K562 (cell line): ENCODE data around the gene LCA5L. TPM values are rescaled to one million over a fixed set of nuclear protein-coding genes. Genes with fewer than 3 reads are reported as not detected.

Source experiments
- BDP1 ChIP-seq: IDR thresholded peaks from 3 replicates; pipeline ENCODE4 v1.6.1; 2011; ENCODE audit not compliant: insufficient read length, insufficient read depth
- BRD9 ChIP-seq: fragments of 450-650 bp; IDR thresholded peaks from 2 replicates; pipeline ENCODE4 v1.6.1; 2018; ENCODE audit warnings: low read depth; ENCODE audit not compliant: partially characterized antibody
- HDGF ChIP-seq: fragments of 450-650 bp; IDR thresholded peaks from 2 replicates; pipeline ENCODE4 v1.6.1; 2016
- NUFIP1 ChIP-seq: fragments of 450-650 bp; IDR thresholded peaks from 2 replicates; pipeline ENCODE4 v1.6.1; 2018; ENCODE audit not compliant: partially characterized antibody
- PHB ChIP-seq: fragments of 250-450 bp; sonication (Bioruptor Pico); IDR thresholded peaks from 2 replicates; pipeline ENCODE4 v1.5.0; 2021
- RBM17 ChIP-seq: fragments of 200-400 bp; formaldehyde crosslinking; IDR thresholded peaks from 2 replicates; pipeline ENCODE4 v1.6.1; 2017; ENCODE audit warnings: low read depth, mild to moderate bottlenecking, low read length, borderline replicate concordance
- SMAD2 ChIP-seq: fragments of 150-350 bp; IDR thresholded peaks from 2 replicates; pipeline ENCODE4 v1.6.1; 2014; ENCODE audit warnings: low read depth, mild to moderate bottlenecking, low read length
- TOE1 ChIP-seq, 2 experiments: fragments of 450-650 bp in 1 of 2; sonication (generic) in 1 of 2; formaldehyde crosslinking in 1 of 2; IDR thresholded peaks; 2 replicates each; pipeline versions ENCODE4 v1.7.1 to v1.8.0; 2016 to 2022; ENCODE audit warnings: borderline replicate concordance in 2 of 2, mild to moderate bottlenecking in 2 of 2, antibody characterized with exemption in 1 of 2, inconsistent platforms in 1 of 2, low read depth in 1 of 2, missing genetic modification reagents in 1 of 2, moderate library complexity in 1 of 2
- ZNF23 ChIP-seq: fragments of 250-450 bp; sonication (Bioruptor Pico); IDR thresholded peaks from 2 replicates; pipeline ENCODE4 v1.4.0; 2020; ENCODE audit warnings: mild to moderate bottlenecking
- ZNF830 ChIP-seq: fragments of 250-450 bp; sonication (Bioruptor Pico); IDR thresholded peaks from 2 replicates; pipeline ENCODE4 v1.5.0; 2021; ENCODE audit warnings: mild to moderate bottlenecking
- polyA plus RNA-seq, 8 experiments: library from polyadenylated mRNA; depleted of rRNA in 4 of 8; stranded (reverse) in 5 of 8; unstranded in 3 of 8; fragments of >200 nt; fragmentation: Nextera tagmentation in 2 of 8; fragmentation: Illumina TruSeq in 1 of 8; extraction: Ambion mirVana in 2 of 8; extraction: Trizol in 1 of 8; gene quantifications; 2 replicates each; pipeline versions ENCODE4 v1.2.1 to v1.2.3, GENCODE V29; 2011 to 2014; ENCODE audit warnings: inconsistent platforms in 1 of 8, missing spikeins in 1 of 8
- total RNA-seq, 7 experiments: library from RNA; depleted of rRNA in 6 of 7; stranded (reverse); fragments of >200 nt in 6 of 7; fragmentation: Illumina TruSeq in 2 of 7; extraction: Trizol in 2 of 7; gene quantifications; 2 replicates each; pipeline versions ENCODE4 v1.2.1 to v1.2.3, GENCODE V29; 2011 to 2021; ENCODE audit warnings: low replicate concordance in 1 of 7
- TF ChIP-seq, protein P1 (sequence below): fragments of 450-650 bp; IDR thresholded peaks from 2 replicates; pipeline ENCODE4 v1.6.1; 2018; ENCODE audit warnings: mild to moderate bottlenecking, low read depth; ENCODE audit not compliant: partially characterized antibody
- TF ChIP-seq, protein P2 (sequence below): sonication (generic); formaldehyde crosslinking; IDR thresholded peaks from 2 replicates; pipeline ENCODE4 v1.8.1; 2023; ENCODE audit warnings: missing genetic modification reagents, mild to moderate bottlenecking, borderline replicate concordance
- TF ChIP-seq, protein P3 (sequence below): sonication (generic); formaldehyde crosslinking; IDR thresholded peaks from 2 replicates; pipeline ENCODE4 v1.8.0; 2022; ENCODE audit warnings: missing genetic modification reagents, mild to moderate bottlenecking, borderline replicate concordance
- TF ChIP-seq, protein P4 (sequence below), 2 experiments: fragments of 150-350 bp in 1 of 2; IDR thresholded peaks; 2 replicates each; pipeline ENCODE4 v1.6.1; 2012 to 2016; ENCODE audit warnings: low read depth in 2 of 2, low read length in 2 of 2, mild to moderate bottlenecking in 1 of 2, moderate library complexity in 1 of 2
- TF ChIP-seq, protein P5 (sequence below): IDR thresholded peaks from 2 replicates; pipeline ENCODE4 v1.6.1; 2011; ENCODE audit not compliant: insufficient read length; ENCODE audit errors: extremely low read depth

The LCA5L gene
- total and polyA plus RNA-seq, 9 of the 15 experiments (the other 6 are each of a cell fraction or from before 2014, with no cell fraction given): 1.8 to 4.9 (median 3.8) TPM

DNA sequence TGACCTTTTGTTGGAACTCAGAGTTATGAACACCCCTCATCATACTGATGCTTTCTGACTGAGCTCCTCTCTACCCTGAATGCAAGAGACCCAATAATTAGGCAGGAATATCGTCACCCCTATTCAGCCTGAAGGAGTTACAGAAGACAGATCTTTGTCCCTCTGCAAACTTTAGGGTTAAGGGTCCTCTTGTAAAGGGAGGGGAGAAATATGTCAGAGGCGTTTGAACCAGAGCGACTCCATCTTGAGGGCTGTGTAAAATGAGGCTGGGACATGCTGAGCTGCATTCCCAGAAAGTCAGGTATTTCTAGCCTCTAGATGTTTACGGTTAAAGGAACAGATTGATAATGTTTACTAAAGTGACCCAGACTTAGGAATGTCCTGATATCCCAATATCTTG lies 86.2 kb downstream of the LCA5L start (continued):
- TF ChIP-seq, protein P1, sequence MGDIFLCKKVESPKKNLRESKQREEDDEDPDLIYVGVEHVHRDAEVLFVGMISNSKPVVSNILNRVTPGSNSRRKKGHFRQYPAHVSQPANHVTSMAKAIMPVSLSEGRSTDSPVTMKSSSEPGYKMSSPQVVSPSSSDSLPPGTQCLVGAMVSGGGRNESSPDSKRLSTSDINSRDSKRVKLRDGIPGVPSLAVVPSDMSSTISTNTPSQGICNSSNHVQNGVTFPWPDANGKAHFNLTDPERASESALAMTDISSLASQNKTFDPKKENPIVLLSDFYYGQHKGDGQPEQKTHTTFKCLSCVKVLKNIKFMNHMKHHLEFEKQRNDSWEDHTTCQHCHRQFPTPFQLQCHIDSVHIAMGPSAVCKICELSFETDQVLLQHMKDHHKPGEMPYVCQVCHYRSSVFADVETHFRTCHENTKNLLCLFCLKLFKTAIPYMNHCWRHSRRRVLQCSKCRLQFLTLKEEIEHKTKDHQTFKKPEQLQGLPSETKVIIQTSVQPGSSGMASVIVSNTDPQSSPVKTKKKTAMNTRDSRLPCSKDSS: no peak
- TF ChIP-seq RBM17 (no peak), TOE1 (IDR thresholded peaks at IDR 0.05; ENCODE audit: borderline replicate concordance) (no peak), TOE1 (CRISPR knock-in tag; IDR thresholded peaks at IDR 0.05; ENCODE audit: borderline replicate concordance, low read depth) (no peak), NUFIP1 (no peak), PHB (CRISPR knock-in tag) (no peak), BRD9 (no peak), SMAD2 (no peak), BDP1 (no peak), HDGF (no peak), ZNF23 (peak; percentile 85), ZNF830 (peak; percentile 87; the same call in 1 of the 2 replicates)
- TF ChIP-seq, protein P2, sequence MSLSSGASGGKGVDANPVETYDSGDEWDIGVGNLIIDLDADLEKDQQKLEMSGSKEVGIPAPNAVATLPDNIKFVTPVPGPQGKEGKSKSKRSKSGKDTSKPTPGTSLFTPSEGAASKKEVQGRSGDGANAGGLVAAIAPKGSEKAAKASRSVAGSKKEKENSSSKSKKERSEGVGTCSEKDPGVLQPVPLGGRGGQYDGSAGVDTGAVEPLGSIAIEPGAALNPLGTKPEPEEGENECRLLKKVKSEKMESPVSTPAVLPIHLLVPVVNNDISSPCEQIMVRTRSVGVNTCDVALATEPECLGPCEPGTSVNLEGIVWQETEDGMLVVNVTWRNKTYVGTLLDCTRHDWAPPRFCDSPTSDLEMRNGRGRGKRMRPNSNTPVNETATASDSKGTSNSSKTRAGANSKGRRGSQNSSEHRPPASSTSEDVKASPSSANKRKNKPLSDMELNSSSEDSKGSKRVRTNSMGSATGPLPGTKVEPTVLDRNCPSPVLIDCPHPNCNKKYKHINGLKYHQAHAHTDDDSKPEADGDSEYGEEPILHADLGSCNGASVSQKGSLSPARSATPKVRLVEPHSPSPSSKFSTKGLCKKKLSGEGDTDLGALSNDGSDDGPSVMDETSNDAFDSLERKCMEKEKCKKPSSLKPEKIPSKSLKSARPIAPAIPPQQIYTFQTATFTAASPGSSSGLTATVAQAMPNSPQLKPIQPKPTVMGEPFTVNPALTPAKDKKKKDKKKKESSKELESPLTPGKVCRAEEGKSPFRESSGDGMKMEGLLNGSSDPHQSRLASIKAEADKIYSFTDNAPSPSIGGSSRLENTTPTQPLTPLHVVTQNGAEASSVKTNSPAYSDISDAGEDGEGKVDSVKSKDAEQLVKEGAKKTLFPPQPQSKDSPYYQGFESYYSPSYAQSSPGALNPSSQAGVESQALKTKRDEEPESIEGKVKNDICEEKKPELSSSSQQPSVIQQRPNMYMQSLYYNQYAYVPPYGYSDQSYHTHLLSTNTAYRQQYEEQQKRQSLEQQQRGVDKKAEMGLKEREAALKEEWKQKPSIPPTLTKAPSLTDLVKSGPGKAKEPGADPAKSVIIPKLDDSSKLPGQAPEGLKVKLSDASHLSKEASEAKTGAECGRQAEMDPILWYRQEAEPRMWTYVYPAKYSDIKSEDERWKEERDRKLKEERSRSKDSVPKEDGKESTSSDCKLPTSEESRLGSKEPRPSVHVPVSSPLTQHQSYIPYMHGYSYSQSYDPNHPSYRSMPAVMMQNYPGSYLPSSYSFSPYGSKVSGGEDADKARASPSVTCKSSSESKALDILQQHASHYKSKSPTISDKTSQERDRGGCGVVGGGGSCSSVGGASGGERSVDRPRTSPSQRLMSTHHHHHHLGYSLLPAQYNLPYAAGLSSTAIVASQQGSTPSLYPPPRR (CRISPR knock-in tag): no peak
- TF ChIP-seq, protein P3, sequence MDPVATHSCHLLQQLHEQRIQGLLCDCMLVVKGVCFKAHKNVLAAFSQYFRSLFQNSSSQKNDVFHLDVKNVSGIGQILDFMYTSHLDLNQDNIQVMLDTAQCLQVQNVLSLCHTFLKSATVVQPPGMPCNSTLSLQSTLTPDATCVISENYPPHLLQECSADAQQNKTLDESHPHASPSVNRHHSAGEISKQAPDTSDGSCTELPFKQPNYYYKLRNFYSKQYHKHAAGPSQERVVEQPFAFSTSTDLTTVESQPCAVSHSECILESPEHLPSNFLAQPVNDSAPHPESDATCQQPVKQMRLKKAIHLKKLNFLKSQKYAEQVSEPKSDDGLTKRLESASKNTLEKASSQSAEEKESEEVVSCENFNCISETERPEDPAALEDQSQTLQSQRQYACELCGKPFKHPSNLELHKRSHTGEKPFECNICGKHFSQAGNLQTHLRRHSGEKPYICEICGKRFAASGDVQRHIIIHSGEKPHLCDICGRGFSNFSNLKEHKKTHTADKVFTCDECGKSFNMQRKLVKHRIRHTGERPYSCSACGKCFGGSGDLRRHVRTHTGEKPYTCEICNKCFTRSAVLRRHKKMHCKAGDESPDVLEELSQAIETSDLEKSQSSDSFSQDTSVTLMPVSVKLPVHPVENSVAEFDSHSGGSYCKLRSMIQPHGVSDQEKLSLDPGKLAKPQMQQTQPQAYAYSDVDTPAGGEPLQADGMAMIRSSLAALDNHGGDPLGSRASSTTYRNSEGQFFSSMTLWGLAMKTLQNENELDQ (CRISPR knock-in tag): no peak
- TF ChIP-seq, protein P4, sequence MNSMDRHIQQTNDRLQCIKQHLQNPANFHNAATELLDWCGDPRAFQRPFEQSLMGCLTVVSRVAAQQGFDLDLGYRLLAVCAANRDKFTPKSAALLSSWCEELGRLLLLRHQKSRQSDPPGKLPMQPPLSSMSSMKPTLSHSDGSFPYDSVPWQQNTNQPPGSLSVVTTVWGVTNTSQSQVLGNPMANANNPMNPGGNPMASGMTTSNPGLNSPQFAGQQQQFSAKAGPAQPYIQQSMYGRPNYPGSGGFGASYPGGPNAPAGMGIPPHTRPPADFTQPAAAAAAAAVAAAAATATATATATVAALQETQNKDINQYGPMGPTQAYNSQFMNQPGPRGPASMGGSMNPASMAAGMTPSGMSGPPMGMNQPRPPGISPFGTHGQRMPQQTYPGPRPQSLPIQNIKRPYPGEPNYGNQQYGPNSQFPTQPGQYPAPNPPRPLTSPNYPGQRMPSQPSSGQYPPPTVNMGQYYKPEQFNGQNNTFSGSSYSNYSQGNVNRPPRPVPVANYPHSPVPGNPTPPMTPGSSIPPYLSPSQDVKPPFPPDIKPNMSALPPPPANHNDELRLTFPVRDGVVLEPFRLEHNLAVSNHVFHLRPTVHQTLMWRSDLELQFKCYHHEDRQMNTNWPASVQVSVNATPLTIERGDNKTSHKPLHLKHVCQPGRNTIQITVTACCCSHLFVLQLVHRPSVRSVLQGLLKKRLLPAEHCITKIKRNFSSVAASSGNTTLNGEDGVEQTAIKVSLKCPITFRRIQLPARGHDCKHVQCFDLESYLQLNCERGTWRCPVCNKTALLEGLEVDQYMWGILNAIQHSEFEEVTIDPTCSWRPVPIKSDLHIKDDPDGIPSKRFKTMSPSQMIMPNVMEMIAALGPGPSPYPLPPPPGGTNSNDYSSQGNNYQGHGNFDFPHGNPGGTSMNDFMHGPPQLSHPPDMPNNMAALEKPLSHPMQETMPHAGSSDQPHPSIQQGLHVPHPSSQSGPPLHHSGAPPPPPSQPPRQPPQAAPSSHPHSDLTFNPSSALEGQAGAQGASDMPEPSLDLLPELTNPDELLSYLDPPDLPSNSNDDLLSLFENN (IDR thresholded peaks at IDR 0.05; ENCODE audit: low read depth in 2 of 2, low read length in 2 of 2): no peak
- TF ChIP-seq, protein P5, sequence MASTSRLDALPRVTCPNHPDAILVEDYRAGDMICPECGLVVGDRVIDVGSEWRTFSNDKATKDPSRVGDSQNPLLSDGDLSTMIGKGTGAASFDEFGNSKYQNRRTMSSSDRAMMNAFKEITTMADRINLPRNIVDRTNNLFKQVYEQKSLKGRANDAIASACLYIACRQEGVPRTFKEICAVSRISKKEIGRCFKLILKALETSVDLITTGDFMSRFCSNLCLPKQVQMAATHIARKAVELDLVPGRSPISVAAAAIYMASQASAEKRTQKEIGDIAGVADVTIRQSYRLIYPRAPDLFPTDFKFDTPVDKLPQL: no peak
